Ascending aorta (tissue), 2 donors: ENCODE measurements around the gene MREG. TPM values are rescaled to one million over a fixed set of nuclear protein-coding genes. Genes with fewer than 3 reads are reported as not detected.

Experiments
- DNase-seq, 2 donors: peaks; one replicate each; pipeline ENCODE4 v3.0.0-alpha.2; 2019; ENCODE audit warnings: low spot score in 2 of 2
- H3K27ac ChIP-seq, 2 donors: fragments of 200-600 bp; sonication (generic); one replicate each; pipeline ENCODE4 v1.5.1; 2016 to 2017; ENCODE audit warnings: mild to moderate bottlenecking in 1 of 2
- H3K27me3 ChIP-seq: fragments of 200-600 bp; sonication (generic); one replicate; pipeline ENCODE4 v1.5.1; 2017
- H3K36me3 ChIP-seq, 2 donors: fragments of 200-600 bp; sonication (generic); one replicate each; pipeline ENCODE4 v1.5.1; 2016
- H3K4me1 ChIP-seq, 2 donors: fragments of 200-600 bp; sonication (generic); one replicate each; pipeline ENCODE4 v1.5.1; 2016 to 2017; ENCODE audit warnings: mild to moderate bottlenecking in 1 of 2
- H3K4me3 ChIP-seq, 2 donors: fragments of 200-600 bp; sonication (generic); one replicate each; pipeline ENCODE4 v1.5.1; 2016 to 2017; ENCODE audit warnings: mild to moderate bottlenecking in 1 of 2
- H3K9me3 ChIP-seq, 2 donors: fragments of 200-600 bp; sonication (generic); one replicate each; pipeline ENCODE4 v1.5.1; 2016
- CTCF ChIP-seq, 3 experiments: fragments of 200-600 bp in 2 of 3; fragments of 450-650 bp in 1 of 3; sonication (generic) in 2 of 3; IDR thresholded peaks; one replicate each; pipeline ENCODE4 v1.5.1; 2016 to 2019; ENCODE audit warnings: antibody characterized with exemption in 3 of 3, mild to moderate bottlenecking in 1 of 3, moderate library complexity in 1 of 3
- intact Hi-C: fragments of 100-400 bp; cut with DNase I; formaldehyde crosslinking; loops from one replicate; pipeline ENCODE4 v1.15.1; 2023
- total RNA-seq: library from RNA; depleted of rRNA; stranded (reverse); fragments of >200 nt; gene quantifications from one replicate; pipeline ENCODE4 v1.1.0, GENCODE V29; 2016

Gene MREG
- total RNA-seq, 1 donor from 2014 or later, result not detected

- H3K27ac ChIP-seq, result no peak overlapping the region
- H3K4me3 ChIP-seq, result no peak overlapping the region
- H3K27me3 ChIP-seq, result no peaks in the 10 kb centered on the region
- no peak for DNase-seq
- H3K4me1 ChIP-seq, result peaks cover 0 to 3% of the 10 kb centered on the region in 2 donors
- no peaks in the 10 kb centered on the region for H3K9me3 ChIP-seq
- intact Hi-C loops, result no loop called here
- TF ChIP-seq CTCF (IDR thresholded peaks at IDR 0.05), result no peak
- no peaks in the 10 kb centered on the region for H3K36me3 ChIP-seq
Measured at GRCh38 chr2:216018709-216019108, 5.4 kb upstream of the MREG start.

- no peak for TF ChIP-seq CTCF (IDR thresholded peaks at IDR 0.05)
- Histone ChIP-seq H3K27me3 (no peaks in the 10 kb centered on the region), H3K27ac (no peak overlapping the region), H3K9me3 (no peaks in the 10 kb centered on the region), H3K36me3 (no peaks in the 10 kb centered on the region), H3K4me1 (peaks cover 0 to 4% of the 10 kb centered on the region in 2 donors), H3K4me3 (no peak overlapping the region)
- no peak for DNase-seq
- intact Hi-C loops, result no loop called here
Measured at GRCh38 chr2:216017365-216017764, 4.0 kb upstream of the MREG start.

GRCh38 chr2:216016581-216016980 lies 3.2 kb upstream of the MREG start:
- H3K4me3 ChIP-seq, result no peak overlapping the region
- H3K27ac ChIP-seq, result no peak overlapping the region
- no peaks in the 10 kb centered on the region for H3K27me3 ChIP-seq
- peaks cover 0 to 4% of the 10 kb centered on the region in 2 donors for H3K4me1 ChIP-seq
- no peak for TF ChIP-seq CTCF (IDR thresholded peaks at IDR 0.05)
- no peaks in the 10 kb centered on the region for H3K9me3 ChIP-seq
- DNase-seq, result no peak
- intact Hi-C loops, result no loop called here
- H3K36me3 ChIP-seq, result no peaks in the 10 kb centered on the region

- H3K36me3 ChIP-seq, result no peaks in the 10 kb centered on the region
- H3K4me1 ChIP-seq, result peaks cover 0 to 4% of the 10 kb centered on the region in 2 donors
- H3K27me3 ChIP-seq, result no peaks in the 10 kb centered on the region
- H3K27ac ChIP-seq, result no peak overlapping the region
- no peaks in the 10 kb centered on the region for H3K9me3 ChIP-seq
- H3K4me3 ChIP-seq, result no peak overlapping the region
- no peak for DNase-seq
- no peak for TF ChIP-seq CTCF (IDR thresholded peaks at IDR 0.05)
- intact Hi-C loops, result no loop called here
Measured at GRCh38 chr2:216015722-216016464, 2.5 kb upstream of the MREG start.

- Histone ChIP-seq H3K27me3 (no peaks in the 10 kb centered on the region), H3K4me3 (no peak overlapping the region), H3K4me1 (peaks cover 0 to 4% of the 10 kb centered on the region in 2 donors), H3K27ac (no peak overlapping the region), H3K36me3 (no peaks in the 10 kb centered on the region), H3K9me3 (no peaks in the 10 kb centered on the region)
- intact Hi-C loops, result no loop called here
- no peak for TF ChIP-seq CTCF (IDR thresholded peaks at IDR 0.05)
- no peak for DNase-seq
Measured at GRCh38 chr2:216014986-216015385, 1.6 kb upstream of the MREG start.
